A172 (cell line): ENCODE measurements around the gene TSGA10. TPM values are rescaled to one million over a fixed set of nuclear protein-coding genes. Genes with fewer than 3 reads are reported as not detected.
A peak's percentile ranks its signal among the peaks of the same experiment; 100 is the strongest.
"Not testable (repeated sequence)": the region's sequence is repeated elsewhere in the genome, so short reads cannot be mapped to it uniquely, and the experiment has no call there.

ENCODE experiments used
- DNase-seq: peaks from one replicate; pipeline ENCODE4 v3.0.0-alpha.2; 2015; ENCODE audit warnings: low spot score
- total RNA-seq: library from RNA; depleted of rRNA; stranded (reverse); fragments of >200 nt; shearing (Covaris generic); gene quantifications from 2 replicates; pipeline ENCODE4 v1.2.3, GENCODE V29; 2014; rRNA removed

The TSGA10 gene
- total RNA-seq, result 2.0 and 4.0 TPM in 2 replicates

GRCh38 chr2:99154643-99155536 is at the start of gene TSGA10, which contains the start of gene LIPT1:
Gene TSGA10, minus strand, starts transcription at chr2:99154942. Its CDS starts 45,503 bp downstream, at chr2:99109439.
Gene LIPT1, plus strand, starts transcription at chr2:99154967. Its CDS starts 6,991 bp downstream, at chr2:99161958.
- peak; percentile 87 for DNase-seq

GRCh38 chr2:99201959-99202678 is 47.4 kb upstream of the TSGA10 start:
- no peak for DNase-seq

GRCh38 chr2:99200076-99200800 is 45.5 kb upstream of the TSGA10 start:
- DNase-seq, result no peak

- no peak for DNase-seq
Measured at GRCh38 chr2:99198103-99198841, 43.5 kb upstream of the TSGA10 start.

GRCh38 chr2:99192364-99192763 is 37.6 kb upstream of the TSGA10 start:
- DNase-seq, result not testable (repeated sequence)

- DNase-seq, result no peak
Measured at GRCh38 chr2:99190548-99190947, 35.8 kb upstream of the TSGA10 start.

GRCh38 chr2:99188357-99188756 is 33.6 kb upstream of the TSGA10 start:
- no peak for DNase-seq

- DNase-seq, result no peak
Measured at GRCh38 chr2:99187011-99187410, 32.3 kb upstream of the TSGA10 start.

- DNase-seq, result no peak
Measured at GRCh38 chr2:99184811-99185210, 30.1 kb upstream of the TSGA10 start.

GRCh38 chr2:99183025-99183424 is 28.3 kb upstream of the TSGA10 start:
- DNase-seq, result no peak

- no peak for DNase-seq
Measured at GRCh38 chr2:99181624-99182000, 26.9 kb upstream of the TSGA10 start.

- peak; percentile 97 for DNase-seq
Measured at GRCh38 chr2:99180755-99181623, 26.2 kb upstream of the TSGA10 start, which contains the start of the genes MITD1 and MRPL30. Gene MITD1, minus strand, starts transcription at chr2:99181058. Its CDS starts 77 bp downstream, at chr2:99180981. Gene MRPL30, plus strand, starts transcription at chr2:99181184. Its CDS starts 5,020 bp downstream, at chr2:99186204.

GRCh38 chr2:99171377-99172140 is 16.8 kb upstream of the TSGA10 start:
- no peak for DNase-seq

- no peak for DNase-seq
Measured at GRCh38 chr2:99169534-99169933, 14.8 kb upstream of the TSGA10 start.

- DNase-seq, result no peak
Measured at GRCh38 chr2:99166218-99166617, 11.5 kb upstream of the TSGA10 start.

GRCh38 chr2:99159594-99159993 is 4.9 kb upstream of the TSGA10 start:
- no peak for DNase-seq

GRCh38 chr2:99158599-99158998 is 3.9 kb upstream of the TSGA10 start:
- DNase-seq, result no peak

GRCh38 chr2:99156891-99157290 is 2.1 kb upstream of the TSGA10 start:
- no peak for DNase-seq

- DNase-seq, result peak; percentile 18
Measured at GRCh38 chr2:99153921-99154604, 679 bp downstream of the TSGA10 start.
